ENCODE data around the gene GLIPR2. TPM values are rescaled to one million over a fixed set of nuclear protein-coding genes. Genes with fewer than 3 reads are reported as not detected.

Gene GLIPR2
- total and polyA plus RNA-seq, 9 donors = 8.3 to 34.6 (median 16.0) TPM

GRCh38 chr9:36092014-36092413 lies 44.5 kb upstream of the GLIPR2 start:
- DNase-seq = no peak
- intact Hi-C loops (cut with DNase I) = no loop called here
- H3K4me3 ChIP-seq = no peak overlapping the region
- TF ChIP-seq POLR2A (IDR thresholded peaks at IDR 0.05) (no peak), EP300 (IDR thresholded peaks at IDR 0.05) (no peak), CTCF (IDR thresholded peaks at IDR 0.05) (no peak)
- peaks cover 3% of the 10 kb centered on the region for H3K4me1 ChIP-seq (ENCODE audit: insufficient read depth)
- no peaks in the 10 kb centered on the region for H3K27me3 ChIP-seq
- no peak overlapping the region for H3K27ac ChIP-seq
- 93 to 98% (median 97%) methylated on average over 1 of the region's 1 CpG for WGBS, 3 donors
- no peaks in the 10 kb centered on the region for H3K36me3 ChIP-seq
- no peaks in the 10 kb centered on the region for H3K9me3 ChIP-seq

DNA sequence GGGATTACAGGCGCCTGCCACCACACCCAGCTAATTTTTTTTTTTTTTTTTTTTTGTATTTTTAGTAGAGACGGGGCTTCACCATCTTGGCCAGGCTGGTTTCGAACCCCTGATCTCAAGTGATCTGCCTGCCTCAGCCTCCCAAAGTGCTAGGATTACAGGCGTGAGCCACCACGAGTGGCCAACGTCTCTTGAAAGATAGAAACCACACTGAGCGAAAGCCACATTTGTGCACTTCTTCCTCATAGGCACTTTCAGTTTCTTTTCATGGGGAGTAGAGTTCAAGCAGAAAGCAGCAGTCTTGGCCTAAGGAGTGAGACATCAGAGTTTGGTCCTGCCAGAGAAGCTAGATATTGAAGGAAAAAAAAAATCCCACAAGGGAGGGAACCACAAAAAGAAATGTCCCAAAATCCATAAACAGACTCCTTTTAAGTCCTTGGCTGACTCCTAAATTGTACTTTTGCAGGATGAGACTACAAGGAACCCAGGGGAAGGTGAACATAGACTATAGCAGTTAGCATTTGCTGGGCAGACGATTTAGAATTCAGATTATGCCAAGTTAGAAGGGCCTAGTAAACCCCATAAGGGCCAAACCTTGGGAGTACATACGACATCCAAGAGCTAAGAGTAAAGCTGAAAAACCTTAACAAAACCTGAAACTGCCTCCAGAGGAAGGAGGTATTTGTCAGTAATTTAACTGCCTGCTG lies 43.9 kb upstream of the GLIPR2 start:
- H3K4me1 ChIP-seq (ENCODE audit: insufficient read depth) = peaks cover 3% of the 10 kb centered on the region
- H3K27ac ChIP-seq = no peak overlapping the region
- no peaks in the 10 kb centered on the region for H3K27me3 ChIP-seq
- intact Hi-C loops (cut with DNase I) = no loop called here
- DNase-seq = no peak
- TF ChIP-seq POLR2A (IDR thresholded peaks at IDR 0.05) = no peak
- no peak for TF ChIP-seq EP300 (IDR thresholded peaks at IDR 0.05)
- no peak for TF ChIP-seq CTCF (IDR thresholded peaks at IDR 0.05)
- 90 to 95% (median 91%) methylated on average over 9 of the region's 9 CpGs for WGBS, 3 donors
- H3K9me3 ChIP-seq = no peaks in the 10 kb centered on the region
- H3K4me3 ChIP-seq = no peak overlapping the region
- no peaks in the 10 kb centered on the region for H3K36me3 ChIP-seq

DNA sequence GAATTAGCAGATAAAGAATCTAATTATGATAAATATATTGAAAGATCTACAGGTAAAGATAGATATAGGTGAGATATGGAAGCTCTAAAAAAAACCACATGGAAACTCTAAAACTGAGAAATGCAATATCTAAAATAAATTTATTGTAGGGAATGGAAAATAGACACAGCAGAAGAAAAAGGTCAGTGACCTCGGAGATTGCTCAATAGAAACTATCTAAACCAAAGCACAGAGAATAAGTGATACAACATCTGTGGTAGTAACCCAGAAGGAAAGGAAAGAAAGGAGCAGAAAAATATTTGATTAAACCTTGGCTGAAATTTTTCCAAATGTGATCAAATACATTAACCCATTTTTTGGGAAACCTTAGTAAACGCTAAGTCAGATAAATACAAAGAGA lies 43.1 kb upstream of the GLIPR2 start:
- intact Hi-C loops (cut with DNase I) = no loop called here
- no peaks in the 10 kb centered on the region for H3K27me3 ChIP-seq
- TF ChIP-seq EP300 (IDR thresholded peaks at IDR 0.05) = no peak
- TF ChIP-seq CTCF (IDR thresholded peaks at IDR 0.05) = no peak
- TF ChIP-seq POLR2A (IDR thresholded peaks at IDR 0.05) = no peak
- H3K27ac ChIP-seq = no peak overlapping the region
- peaks cover 3% of the 10 kb centered on the region for H3K4me1 ChIP-seq (ENCODE audit: insufficient read depth)
- H3K36me3 ChIP-seq = no peaks in the 10 kb centered on the region
- no peak for DNase-seq
- H3K4me3 ChIP-seq = no peak overlapping the region
- no peaks in the 10 kb centered on the region for H3K9me3 ChIP-seq
- WGBS, 3 donors = 92 to 96% (median 95%) methylated on average over 2 of the region's 2 CpGs

DNA sequence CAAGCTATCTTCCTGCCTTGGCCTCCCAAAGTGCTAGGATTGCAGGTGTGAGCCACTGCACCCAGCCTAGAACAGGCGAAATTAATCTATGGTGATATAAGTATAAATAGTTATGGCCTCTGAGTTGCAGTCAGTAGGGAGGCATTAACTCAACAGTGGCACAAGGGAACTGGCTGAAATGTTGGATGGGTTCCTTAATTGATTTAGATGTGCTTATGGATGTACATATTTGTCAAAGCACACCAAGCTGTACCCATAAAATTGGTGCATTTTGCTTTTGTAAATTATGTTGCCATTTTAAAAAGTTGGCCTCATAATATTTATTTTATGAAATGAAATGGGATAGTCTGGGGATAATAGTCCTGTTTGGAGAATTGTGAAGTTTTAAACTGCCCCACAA lies 36.8 kb upstream of the GLIPR2 start:
- Histone ChIP-seq H3K4me3 (no peak overlapping the region), H3K9me3 (no peaks in the 10 kb centered on the region), H3K27me3 (no peaks in the 10 kb centered on the region), H3K36me3 (no peaks in the 10 kb centered on the region), H3K4me1 (ENCODE audit: insufficient read depth) (peaks cover 4% of the 10 kb centered on the region), H3K27ac (no peak overlapping the region)
- 90 to 100% (median 93%) methylated on average over 1 of the region's 1 CpG for WGBS, 3 donors
- intact Hi-C loops (cut with DNase I) = loop anchor here in 3 of 4 donors (2.0 to 5.0 kb wide), 2 partner anchors 67 to 68 kb away; partner anchors contain the start of gene CCIN (in 2 of the 3)
- no peak for TF ChIP-seq EP300 (IDR thresholded peaks at IDR 0.05)
- no peak for TF ChIP-seq POLR2A (IDR thresholded peaks at IDR 0.05)
- no peak for TF ChIP-seq CTCF (IDR thresholded peaks at IDR 0.05)
- DNase-seq = no peak

Data from ovary (tissue), 9 donors.